Measurements from ENCODE around the gene ADAM15. TPM values are rescaled to one million over a fixed set of nuclear protein-coding genes. Genes with fewer than 3 reads are reported as not detected.
A peak's percentile ranks its signal among the peaks of the same experiment; 100 is the strongest.

ADAM15 gene
- total and polyA plus RNA-seq, 2 donors (not counting 1 experiment from before 2014, with no cell fraction given) = 14.6 to 28.4 TPM

- Histone ChIP-seq H3K79me2 (ENCODE audit: control insufficient read depth, insufficient read depth, low read length) (peaks cover 24% of the 10 kb centered on the region), H4K20me1 (ENCODE audit: control insufficient read depth, insufficient read depth, low read length, poor library complexity, severe bottlenecking) (peaks cover 30% of the 10 kb centered on the region), H3K36me3 (replicated peaks in 1 of 2; ENCODE audit: control extremely low read depth in 1 of 2, control insufficient read depth in 1 of 2, extremely low read depth in 1 of 2, insufficient read depth in 2 of 2, low read length in 1 of 2) (peaks cover 0 to 7% of the 10 kb centered on the region in 2 experiments), H3K9me3 (ENCODE audit: control extremely low read depth in 1 of 3, control insufficient read depth in 2 of 3, insufficient read depth in 1 of 3, low read length in 2 of 3) (no peaks in the 10 kb centered on the region), H3K4me3 (ENCODE audit: control extremely low read depth in 1 of 5, extremely low read depth in 1 of 5, insufficient read depth in 1 of 5, low read depth in 2 of 5, low read length in 4 of 5) (peak overlapping the region in 2 of 5 experiments; percentile 7 to 38), H3K4me2 (replicated peaks; ENCODE audit: low read depth, low read length, poor library complexity, severe bottlenecking) (peak overlapping the region; percentile 96), H2AFZ (ENCODE audit: insufficient read depth, low read depth, low read length, poor library complexity, severe bottlenecking) (no peak overlapping the region), H3K4me1 (ENCODE audit: control insufficient read depth in 2 of 2, insufficient read depth in 2 of 2, low read length in 2 of 2) (peaks cover 27 to 41% of the 10 kb centered on the region in 2 donors), H3K27ac (ENCODE audit: low read length in 2 of 2) (no peak overlapping the region), H3K27me3 (replicated peaks in 1 of 4; ENCODE audit: control extremely low read depth in 1 of 4, control insufficient read depth in 3 of 4, insufficient read depth in 4 of 4, low read length in 3 of 4) (peaks cover 0 to 3% (median 0%) of the 10 kb centered on the region in 4 experiments), H3K9ac (ENCODE audit: low read length) (no peak overlapping the region)
- Mint-ChIP-seq H3K27me3 (no peaks in the 10 kb centered on the region), H3K9me3 (ENCODE audit: insufficient read depth) (no peaks in the 10 kb centered on the region), H3K4me1 (peaks cover 36% of the 10 kb centered on the region), H3K27ac (peak overlapping the region; percentile 86), H3K4me3 (peak overlapping the region; percentile 85)
- ATAC-seq (ENCODE audit: low read depth) (peak; percentile 65), DNase-seq (peak; percentile 97)
- TF ChIP-seq, protein P1, sequence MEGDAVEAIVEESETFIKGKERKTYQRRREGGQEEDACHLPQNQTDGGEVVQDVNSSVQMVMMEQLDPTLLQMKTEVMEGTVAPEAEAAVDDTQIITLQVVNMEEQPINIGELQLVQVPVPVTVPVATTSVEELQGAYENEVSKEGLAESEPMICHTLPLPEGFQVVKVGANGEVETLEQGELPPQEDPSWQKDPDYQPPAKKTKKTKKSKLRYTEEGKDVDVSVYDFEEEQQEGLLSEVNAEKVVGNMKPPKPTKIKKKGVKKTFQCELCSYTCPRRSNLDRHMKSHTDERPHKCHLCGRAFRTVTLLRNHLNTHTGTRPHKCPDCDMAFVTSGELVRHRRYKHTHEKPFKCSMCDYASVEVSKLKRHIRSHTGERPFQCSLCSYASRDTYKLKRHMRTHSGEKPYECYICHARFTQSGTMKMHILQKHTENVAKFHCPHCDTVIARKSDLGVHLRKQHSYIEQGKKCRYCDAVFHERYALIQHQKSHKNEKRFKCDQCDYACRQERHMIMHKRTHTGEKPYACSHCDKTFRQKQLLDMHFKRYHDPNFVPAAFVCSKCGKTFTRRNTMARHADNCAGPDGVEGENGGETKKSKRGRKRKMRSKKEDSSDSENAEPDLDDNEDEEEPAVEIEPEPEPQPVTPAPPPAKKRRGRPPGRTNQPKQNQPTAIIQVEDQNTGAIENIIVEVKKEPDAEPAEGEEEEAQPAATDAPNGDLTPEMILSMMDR (IDR thresholded peaks at IDR 0.05) = peak; percentile 87
- TF ChIP-seq EZH2 (IDR thresholded peaks at IDR 0.05; ENCODE audit: borderline replicate concordance, insufficient read depth, low read depth, low read length, poor library complexity, severe bottlenecking) = no peak
- CTCF ChIA-PET = interaction anchor here (0.5 to 20.2 kb wide), 37 partner anchors 10 to 583 kb away, joined by 3 to 370 read pairs (median 5); partner anchors contain the start of genes ADAM15, EFNA3, KRTCAP2 and PBXIP1
- intact Hi-C loops (cut with micrococcal nuclease) = loop anchor here (1.0 to 10.0 kb wide), 9 partner anchors 10 to 1389 kb away; partner anchors contain the start of genes ADAM15, ADAR and ILF2
- POLR2A ChIA-PET = interaction anchor here (0.7 to 1.7 kb wide), 6 partner anchors 9 to 190 kb away, joined by 3 to 8 read pairs (median 4); partner anchors contain the start of gene ADAM15
- 47% methylated on average over 20 of the region's 21 CpGs for WGBS (ENCODE audit: insufficient coverage)
These were observed 10.4 kb downstream of the ADAM15 start for GRCh38 chr1:155061381-155062150.
